Left lobe of liver (tissue), 2 donors: ENCODE data around the gene AP2A2. TPM values are rescaled to one million over a fixed set of nuclear protein-coding genes. Genes with fewer than 3 reads are reported as not detected.

Experiments
- ATAC-seq: fragments of 200-7000 bp; cut with Tn5 transposase; one replicate; pipeline ENCODE4 v1.9.1; 2020; ENCODE audit warnings: mild to moderate bottlenecking, moderate library complexity
- DNase-seq: peaks from one replicate; pipeline ENCODE4 v3.0.0-alpha.2; 2020; ENCODE audit warnings: low spot score
- total RNA-seq: library from RNA; stranded (reverse); gene quantifications from one replicate; pipeline ENCODE4 v1.2.1, GENCODE V29; 2021
- donor health status: DM: no; HTN: no; CAD: no; lungs with moderate emphysema.
- donor health status: DM: no; HTN: yes; CAD: no.

The AP2A2 gene
- total RNA-seq, 1 donor from 2014 or later = 53.7 TPM

- no peak for DNase-seq
- ATAC-seq = no peak
Observed at GRCh38 chr11:923691-924405, 1.8 kb upstream of the AP2A2 start.

DNA sequence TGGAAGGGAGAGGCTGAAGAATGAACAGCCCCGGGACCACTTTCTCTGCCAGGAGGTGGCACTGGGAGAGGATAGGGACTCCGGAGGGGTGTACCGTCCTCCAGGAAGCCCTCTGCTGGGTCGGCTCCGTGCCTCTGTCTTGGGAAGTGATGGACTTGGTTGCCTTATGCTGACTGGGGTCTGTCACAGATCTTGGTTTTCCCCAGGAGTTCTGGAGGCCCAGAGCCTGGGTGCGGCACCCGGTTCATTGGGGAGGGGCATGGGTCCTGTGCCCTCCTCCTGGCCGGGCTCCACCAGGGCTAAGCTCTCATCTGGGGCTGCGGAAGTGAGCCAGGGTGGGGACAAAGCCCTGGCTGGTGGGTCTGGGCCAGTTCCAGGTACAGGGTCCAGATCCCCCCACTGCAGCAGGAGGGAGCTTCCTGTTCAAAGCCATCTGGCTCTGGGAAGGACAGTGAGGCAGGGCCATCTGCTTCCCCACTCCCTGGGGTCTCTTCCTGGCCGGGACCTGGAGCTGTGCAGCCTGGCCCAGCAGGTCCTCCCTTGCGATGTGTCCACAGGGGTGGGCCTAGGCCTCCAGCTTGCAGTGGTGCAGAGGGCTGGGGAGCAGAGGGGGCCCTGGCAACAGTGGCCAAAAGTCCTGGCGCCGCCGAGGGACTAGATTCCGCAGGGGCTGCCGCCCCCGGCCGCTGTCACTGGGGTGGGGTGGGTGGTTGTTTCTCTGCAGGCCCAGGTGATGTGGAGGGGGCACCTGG lies 1.1 kb upstream of the AP2A2 start:
- no peak for DNase-seq
- no peak for ATAC-seq

DNA sequence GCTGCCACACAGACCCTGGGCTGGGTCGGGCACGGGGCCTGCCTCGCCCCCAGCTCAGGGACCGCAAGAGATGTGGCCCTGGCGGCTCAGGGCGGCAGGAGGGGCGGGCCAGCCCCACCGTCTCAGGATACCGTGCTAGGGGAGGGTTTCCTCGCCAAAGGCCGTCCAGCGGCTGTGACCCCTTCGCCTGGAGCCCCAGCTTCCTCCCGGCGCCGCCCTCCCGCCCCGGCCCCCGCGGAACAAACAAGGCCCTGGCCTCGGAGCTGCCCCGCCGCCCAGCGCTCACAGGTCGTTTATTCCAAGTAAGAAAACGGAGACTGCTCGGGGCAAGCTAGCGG lies 543 bp upstream of the AP2A2 start:
- ATAC-seq (peak; percentile 3), DNase-seq (no peak)

- no peak for DNase-seq
- peak; percentile 16 for ATAC-seq
Observed at GRCh38 chr11:926341-926916, 759 bp downstream of the AP2A2 start.

- no peak for ATAC-seq
- no peak for DNase-seq
Observed at GRCh38 chr11:927871-928270, 2.2 kb downstream of the AP2A2 start.

DNA sequence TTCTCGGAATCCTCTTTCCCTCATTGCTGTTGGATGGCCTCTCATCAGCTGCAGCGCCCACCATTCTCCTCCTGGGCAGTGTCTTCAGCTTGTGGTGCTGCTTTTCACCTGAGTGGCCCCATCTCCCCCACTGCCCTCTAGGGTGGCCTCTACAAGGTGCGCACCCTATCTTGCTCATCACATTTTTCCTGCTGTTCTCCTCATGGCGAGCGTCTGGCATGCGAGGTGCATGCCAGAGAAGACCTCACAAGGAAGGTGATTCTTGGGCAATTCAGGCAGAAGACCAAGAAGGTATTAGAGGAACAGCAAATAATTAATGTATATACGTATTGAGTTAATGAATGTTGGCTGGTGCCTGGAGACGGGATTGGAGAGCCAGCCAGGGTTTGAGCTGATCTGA lies 3.1 kb downstream of the AP2A2 start:
- ATAC-seq = no peak
- DNase-seq = no peak

DNA sequence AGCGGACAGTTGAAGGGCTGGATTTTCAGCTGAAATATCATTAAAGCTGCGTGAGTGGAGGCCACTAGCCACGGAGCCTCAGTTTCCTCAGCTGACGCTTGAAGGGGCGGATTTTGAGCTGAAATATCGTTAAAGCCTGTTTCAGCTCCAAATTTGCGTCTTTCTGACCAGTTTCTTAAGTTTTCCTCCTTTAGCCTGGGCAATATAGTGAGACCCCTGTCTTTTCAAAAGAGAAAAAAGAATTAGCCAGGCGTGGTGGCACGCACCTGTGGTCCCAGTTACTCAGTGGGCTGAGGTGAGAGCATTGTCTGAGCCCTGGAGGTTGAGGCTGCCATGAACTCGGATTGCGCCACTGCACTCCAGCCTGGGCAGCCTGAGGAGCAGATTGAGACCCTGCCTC lies 3.7 kb downstream of the AP2A2 start:
- DNase-seq (no peak), ATAC-seq (no peak)

- ATAC-seq = no peak
Observed at GRCh38 chr11:931385-931784, 5.7 kb downstream of the AP2A2 start.

GRCh38 chr11:932435-932834 lies 6.8 kb downstream of the AP2A2 start:
- peak; percentile 7 for ATAC-seq
- no peak for DNase-seq

More at GRCh38 chr11:931385-931784, 5.7 kb downstream of the AP2A2 start:
- DNase-seq = no peak

GRCh38 chr11:933142-933851 lies 7.6 kb downstream of the AP2A2 start:
- DNase-seq = no peak
- no peak for ATAC-seq

DNA sequence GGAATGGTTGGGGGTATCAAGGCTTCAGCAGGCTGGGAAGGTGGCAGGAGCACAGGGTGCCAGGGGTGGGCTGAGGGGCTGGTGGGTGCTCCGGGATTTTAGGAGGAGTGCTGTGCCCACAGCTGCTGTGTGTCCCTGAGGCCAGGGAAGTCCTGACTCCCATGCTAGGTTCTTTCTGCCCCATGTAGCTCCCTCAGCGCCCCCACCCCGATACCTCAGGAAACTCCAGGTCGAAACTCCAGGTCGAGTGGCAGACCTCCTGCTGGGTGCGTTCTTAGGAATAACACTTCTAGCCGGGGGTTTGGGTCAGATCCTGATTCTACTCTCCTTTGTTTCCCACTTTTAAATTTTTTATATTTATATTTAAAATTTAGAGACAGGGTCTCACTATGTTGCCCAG lies 8.3 kb downstream of the AP2A2 start:
- no peak for DNase-seq

DNA sequence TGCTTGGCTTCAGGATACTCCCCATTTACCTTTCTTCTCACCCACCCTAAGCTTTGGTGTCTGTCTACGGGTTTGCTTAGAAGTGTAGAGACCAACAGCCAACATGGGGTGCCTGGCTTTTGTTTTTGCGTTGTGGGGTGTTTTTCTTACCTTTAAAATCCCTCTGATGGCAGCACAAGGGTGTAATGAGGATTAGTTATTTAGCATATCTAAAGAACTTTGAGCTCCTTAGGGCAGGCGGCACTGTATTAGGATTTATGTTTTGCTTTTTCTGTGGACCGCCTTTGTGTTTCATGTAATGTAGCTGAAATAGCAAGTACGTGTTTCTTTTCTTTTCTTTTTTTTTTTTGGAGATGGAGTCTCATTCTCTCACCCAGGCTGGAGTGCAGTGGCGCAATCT lies 8.9 kb downstream of the AP2A2 start:
- ATAC-seq (no peak), DNase-seq (no peak)

More for the DNA sequence above, 8.3 kb downstream of the AP2A2 start:
- no peak for ATAC-seq

DNA sequence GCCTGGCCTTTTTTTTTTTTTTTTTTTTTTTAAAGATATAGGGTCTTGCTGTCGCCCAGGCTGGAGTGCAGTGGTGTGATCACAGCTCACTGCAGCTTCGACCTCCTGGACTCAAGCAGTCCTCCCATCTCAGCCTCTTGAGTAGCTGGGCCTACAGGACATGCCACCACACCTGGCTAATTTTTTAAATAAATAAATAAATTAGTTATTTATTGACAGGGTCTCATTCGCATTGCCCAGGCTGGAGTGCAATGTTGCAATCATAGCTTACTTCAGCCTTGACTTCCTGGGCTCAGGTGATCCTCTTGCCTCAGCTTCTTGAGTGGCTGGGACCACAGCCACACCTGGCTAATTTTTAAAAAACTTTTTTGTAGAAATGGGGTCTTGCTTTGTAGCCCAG lies 10.5 kb downstream of the AP2A2 start:
- peak; percentile 70 for ATAC-seq

GRCh38 chr11:937841-938261 lies 12.2 kb downstream of the AP2A2 start:
- DNase-seq (no peak), ATAC-seq (peak; percentile 67)

More for the DNA sequence above, 10.5 kb downstream of the AP2A2 start:
- DNase-seq = peak; percentile 69

- no peak for DNase-seq
- ATAC-seq = peak; percentile 47
Observed at GRCh38 chr11:940496-941135, 14.9 kb downstream of the AP2A2 start.

- ATAC-seq (peak; percentile 17), DNase-seq (no peak)
Observed at GRCh38 chr11:942823-943222, 17.2 kb downstream of the AP2A2 start.

DNA sequence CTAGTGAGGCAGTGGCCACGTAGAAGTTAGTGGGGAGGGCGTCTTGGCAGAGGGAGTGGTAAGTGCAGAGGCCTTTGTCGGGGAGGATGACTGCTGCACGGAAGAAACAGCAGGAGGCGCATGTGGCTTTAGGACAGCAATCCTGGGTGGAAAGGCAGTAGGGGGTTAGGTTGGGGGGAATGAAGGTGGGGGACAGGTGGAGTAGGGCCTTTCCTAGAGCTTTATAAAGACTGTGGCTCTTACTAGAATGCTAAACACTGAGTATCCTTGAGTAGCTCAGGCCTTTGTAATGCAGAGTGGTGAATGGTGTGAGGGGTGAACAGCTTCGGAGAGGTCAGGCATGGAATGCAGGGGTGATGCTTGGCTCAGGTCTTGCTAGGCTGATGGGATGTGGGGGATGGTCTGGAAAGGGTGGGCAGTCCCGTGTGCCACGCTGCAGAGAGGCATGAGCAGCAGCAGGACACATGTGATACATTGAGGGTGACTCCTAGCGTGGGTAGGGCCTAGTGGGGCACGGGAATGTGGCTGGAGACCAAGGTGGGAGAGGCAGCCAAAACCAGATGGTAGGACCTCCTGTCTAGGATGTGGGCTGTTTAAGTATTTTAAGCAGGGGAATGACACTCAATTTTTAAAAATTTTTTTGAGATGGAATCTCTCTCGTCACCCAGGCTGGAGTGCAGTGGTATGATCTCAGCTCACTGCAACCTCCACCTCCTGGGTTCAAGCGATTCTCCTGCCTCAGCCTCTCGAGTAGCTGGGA lies 19.2 kb downstream of the AP2A2 start:
- DNase-seq (no peak), ATAC-seq (no peak)

DNA sequence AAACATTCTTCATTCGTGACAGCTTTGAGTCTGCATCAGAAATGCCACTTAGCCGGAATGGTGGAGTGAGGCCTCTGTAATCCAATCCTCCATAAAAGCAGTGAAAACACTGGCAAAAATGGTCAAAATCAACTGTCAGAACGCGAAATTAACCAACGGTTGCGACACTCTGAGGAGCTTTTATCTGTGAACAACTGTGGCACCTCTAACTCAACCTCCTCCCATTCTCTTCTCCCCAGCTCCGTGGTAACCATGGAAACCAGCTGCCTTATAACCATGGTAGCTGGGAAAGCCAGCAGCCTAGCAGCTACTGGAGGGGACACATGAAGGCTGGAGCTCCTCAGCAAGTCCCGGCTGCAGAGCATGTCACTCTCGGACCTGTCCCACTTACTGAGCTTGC lies 20.3 kb downstream of the AP2A2 start:
- ATAC-seq = no peak
- no peak for DNase-seq

- DNase-seq (no peak), ATAC-seq (no peak)
Observed at GRCh38 chr11:947744-948143, 22.1 kb downstream of the AP2A2 start.

DNA sequence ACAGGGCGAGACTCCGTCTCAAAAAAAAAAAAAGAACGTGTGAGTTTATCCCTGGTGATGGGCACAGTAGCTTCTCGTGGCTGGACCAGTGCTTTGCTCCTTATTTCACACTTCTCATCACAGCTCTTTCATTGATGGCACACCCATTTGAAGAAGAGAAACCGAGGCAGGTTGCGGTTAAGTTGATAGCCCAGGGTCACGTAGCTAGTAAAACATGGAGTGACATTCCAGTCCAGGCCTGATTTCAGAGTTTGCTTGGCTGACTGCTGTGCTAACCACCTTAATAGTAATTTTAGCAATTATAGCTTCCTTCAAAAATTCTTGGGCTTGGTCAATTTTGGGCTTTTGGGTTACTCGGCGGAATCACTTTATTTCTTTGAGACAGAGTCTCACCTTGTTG lies 25.8 kb downstream of the AP2A2 start:
- no peak for DNase-seq
- no peak for ATAC-seq
